ENCODE results near the gene BMPR1A.

- TF ChIP-seq CTCF (conservative IDR thresholded peaks at IDR 0.05; ENCODE audit: low read depth in 2 of 2): no peak; a peak in 1 of 4 replicates
- peak; percentile 62 for TF ChIP-seq POLR2AphosphoS5 (IDR thresholded peaks at IDR 0.05; ENCODE audit: low read depth)
- no peak for TF ChIP-seq REST (IDR thresholded peaks at IDR 0.05; ENCODE audit: unreplicated experiment)
- TF ChIP-seq CREB1 (CRISPR knock-in tag; IDR thresholded peaks at IDR 0.05; ENCODE audit: low read depth): no peak
- TF ChIP-seq EZH2 (IDR thresholded peaks at IDR 0.05; ENCODE audit: low read depth, unreplicated experiment): no peak
- TF ChIP-seq EZH2phosphoT487 (IDR thresholded peaks at IDR 0.05; ENCODE audit: unreplicated experiment): no peak
- no peak for TF ChIP-seq ZNF462 (CRISPR knock-in tag; IDR thresholded peaks at IDR 0.05)
- TF ChIP-seq STAT1 (IDR thresholded peaks at IDR 0.05; ENCODE audit: unreplicated experiment): no peak
Measured at GRCh38 chr10:86755740-86756510, 494 bp upstream of the BMPR1A start.
